ENCODE results near the gene ATP6V1B1. TPM values are rescaled to one million over a fixed set of nuclear protein-coding genes. Genes with fewer than 3 reads are reported as not detected.

ATP6V1B1 gene
- total RNA-seq, 1 donor from 2014 or later, result 2.4 TPM

DNA sequence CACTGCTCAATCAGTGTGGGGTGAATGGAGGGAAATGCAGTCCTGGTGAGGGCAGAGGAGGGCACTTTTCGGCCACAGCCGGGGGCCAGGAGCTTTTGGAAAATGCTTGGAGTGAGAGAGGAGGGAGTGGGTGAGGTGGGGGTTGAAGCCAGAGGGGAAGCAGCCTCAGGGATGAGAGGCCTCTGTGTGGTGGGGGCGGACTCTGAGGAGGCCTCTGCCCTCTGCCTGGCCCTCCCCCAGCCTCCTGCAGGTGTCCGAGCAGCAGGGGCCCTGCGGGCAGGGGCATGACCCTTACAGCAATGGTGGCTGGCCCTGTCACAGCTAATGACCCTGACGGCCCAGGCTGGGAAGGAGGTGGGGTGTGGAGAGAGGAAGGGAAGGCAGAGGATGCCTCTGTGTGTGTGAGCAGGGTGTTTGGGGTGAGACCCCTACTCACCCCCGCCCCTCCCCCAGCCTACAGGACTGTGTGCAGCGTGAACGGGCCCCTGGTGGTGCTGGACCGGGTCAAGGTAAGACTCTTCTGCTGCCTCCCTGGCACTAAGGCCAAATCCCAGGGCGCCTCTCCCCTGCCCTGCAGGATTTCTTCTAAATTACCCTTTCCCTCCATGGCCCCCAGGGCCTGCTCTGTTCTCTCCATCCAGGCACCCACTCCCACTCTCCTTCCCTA lies 7.6 kb downstream of the ATP6V1B1 start:
- peak; percentile 87 for DNase-seq (ENCODE audit: low spot score)

DNA sequence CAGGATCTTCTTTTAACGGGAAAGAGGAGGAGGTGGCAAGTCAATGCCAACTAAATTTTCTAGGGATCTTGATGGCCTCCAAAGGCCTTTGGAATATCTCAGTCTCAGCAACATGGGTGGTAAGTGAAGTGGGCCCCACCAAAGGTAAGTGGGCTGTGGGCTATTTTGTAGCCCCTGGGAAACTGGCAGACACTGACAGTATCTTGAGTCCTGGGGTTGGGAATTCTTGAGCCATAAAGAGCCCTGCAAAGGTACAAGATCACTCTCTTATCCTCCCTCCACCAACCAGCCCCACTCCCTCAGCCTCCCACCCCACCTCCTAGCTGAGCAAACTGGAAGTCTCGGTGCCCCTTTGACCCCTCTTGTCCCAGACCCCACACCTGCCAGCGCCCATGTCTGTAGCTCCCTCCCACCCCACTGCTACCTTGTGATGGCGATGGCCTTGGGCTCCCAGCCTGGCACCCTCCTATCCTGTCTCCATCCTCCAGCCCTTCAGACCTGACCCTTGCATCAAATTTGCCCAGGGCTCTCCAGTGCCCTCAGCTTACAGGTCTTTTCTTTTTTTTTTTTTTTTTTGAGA lies 8.5 kb downstream of the ATP6V1B1 start:
- peak; percentile 37 for DNase-seq (ENCODE audit: low spot score)

DNA sequence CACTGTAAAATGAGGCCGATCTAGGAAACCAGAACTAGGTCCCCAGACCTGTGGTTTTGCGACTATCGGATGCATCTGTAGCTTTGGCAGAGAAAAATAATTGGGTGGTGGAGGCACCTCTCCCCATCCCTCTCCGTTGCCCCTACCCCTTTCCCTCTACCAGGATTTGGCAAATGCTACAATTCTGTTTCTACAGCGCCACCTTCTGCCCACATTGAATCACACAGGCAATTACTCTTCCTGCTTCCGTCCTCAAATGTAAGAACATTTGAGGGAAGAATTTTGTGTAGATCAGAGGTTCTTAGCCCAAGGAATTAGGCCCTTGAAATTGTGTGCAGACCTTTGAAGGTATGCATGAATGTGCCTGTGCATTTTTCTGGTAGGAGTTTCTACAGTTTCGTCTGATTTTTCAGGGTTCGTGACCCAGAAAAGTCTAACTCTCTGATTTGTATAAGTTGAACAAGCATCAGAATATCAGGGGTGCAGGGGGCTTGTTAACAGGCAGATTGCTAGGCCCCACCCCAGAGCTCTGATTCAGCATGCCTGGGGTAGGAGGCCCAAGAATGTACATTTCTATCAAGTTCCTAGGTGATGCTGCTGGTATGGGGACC lies 11.2 kb downstream of the ATP6V1B1 start:
- DNase-seq (ENCODE audit: low spot score), result no peak

DNA sequence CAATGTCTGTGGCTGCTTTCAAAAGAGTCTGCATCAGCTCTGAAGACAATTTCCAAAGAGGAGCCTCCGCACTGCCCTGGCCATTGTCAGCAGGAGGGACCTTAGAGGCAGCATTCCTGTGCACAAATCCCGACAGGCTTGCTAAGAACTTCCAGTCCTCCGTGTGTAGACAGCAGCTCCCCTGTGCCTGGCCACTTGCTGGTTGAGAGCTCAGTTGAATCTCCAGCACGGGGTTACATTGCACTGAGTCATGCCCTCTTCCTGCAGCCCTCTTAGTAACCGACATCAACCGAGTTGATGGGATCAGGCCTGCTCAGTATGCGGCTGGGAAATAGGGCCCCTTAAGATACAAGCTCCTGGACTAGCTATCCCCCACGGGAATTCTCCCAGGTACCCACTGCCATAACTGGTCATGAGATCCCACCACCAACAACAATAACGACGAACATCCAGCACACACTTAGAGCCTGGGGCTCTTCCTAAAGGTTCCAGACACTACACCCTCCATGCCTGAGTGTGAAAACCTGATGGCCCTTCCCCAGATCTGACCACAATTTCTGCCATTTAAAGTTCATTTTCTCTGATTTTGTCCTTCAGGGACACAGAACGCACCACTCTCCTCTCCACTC lies 12.0 kb downstream of the ATP6V1B1 start:
- DNase-seq (ENCODE audit: low spot score), result peak; percentile 82

DNA sequence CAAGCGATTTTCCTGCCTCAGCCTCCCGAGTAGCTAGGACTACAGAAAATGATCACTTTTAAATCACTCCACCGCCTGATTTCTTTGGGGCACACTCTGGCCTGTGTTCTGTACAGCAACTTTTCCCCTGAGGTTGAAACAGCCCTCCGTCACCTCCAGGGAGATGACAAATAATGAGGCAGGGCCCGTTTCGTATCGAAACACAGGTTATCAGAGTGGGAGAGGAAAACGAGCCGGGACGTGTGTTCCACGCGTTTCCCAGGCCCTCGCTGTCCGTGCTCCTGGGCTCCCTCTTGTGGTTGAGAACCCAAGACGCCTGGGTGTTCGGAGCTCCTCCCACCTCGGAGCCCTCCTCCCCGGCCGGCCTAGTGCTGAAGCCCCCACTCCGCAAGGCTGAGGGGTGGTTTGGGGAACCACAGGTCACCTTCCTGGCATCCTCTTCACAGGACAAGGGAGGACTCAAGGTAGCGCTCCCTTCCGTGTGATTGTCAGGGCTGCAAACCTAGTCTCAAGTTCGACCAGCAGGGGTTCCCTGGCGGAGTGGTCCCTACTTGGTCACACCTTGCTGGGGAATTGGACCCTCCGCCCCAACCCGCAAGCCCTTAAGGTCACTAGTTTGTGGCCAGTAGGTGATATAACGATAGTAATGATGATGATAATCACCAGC lies 12.8 kb downstream of the ATP6V1B1 start:
- peak; percentile 91 for DNase-seq (ENCODE audit: low spot score)

DNA sequence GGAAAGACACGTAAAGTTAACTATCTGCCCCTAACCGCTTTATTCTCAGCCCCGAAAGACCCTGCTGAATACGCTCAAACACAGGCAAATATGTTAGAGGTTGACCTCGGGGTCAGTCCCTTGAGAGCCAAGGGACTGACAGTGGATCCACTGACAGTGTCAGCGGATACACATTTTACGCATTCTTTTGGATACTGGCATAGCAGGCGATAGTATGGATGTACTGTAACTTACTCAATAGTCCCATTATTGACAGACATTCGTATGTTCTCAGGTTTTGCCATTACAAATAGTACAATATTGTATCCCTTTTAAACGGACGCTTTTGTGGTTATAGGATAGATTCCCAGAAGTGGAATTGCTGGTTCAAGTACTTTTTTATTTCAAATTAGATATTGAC lies 13.4 kb downstream of the ATP6V1B1 start:
- DNase-seq (ENCODE audit: low spot score), result no peak

DNA sequence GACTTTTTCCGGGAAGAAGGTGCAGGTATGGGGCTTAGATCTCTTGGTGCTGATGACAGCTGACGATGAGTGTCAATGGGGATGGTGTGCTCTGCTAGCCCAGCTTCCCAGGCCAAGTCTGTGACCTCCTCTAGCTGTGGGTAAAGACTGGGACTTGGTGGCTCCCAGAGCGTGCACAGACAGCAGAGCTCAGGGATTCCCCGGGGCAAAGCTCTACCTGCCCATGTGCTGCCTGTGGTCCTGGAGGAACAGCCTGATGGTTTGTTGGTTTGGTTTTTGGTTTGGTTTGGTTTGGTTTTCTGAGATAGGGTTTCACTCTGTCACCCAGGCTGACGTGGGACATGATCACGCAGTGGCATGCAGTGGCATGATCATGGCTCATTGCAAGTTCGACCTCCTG lies 19.2 kb downstream of the ATP6V1B1 start:
- peak; percentile 51 for DNase-seq (ENCODE audit: low spot score)

DNA sequence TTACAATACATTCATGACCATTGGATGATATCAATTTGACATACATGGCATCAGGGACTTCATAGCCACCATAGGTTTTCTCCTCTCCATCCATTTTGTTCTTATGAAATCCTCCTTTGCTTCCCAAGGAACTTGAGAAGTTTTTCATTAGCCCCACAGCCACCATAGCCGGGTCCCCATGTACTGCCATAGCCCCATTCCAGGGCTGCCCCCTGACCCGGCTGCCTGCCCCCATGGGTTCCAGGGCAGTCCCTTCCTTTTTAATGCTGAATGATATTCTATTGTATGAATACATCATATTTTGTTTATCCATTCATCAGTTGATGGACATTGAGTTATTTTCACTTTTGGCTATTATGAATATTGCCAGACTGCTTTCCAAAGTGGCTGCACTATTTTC lies 20.4 kb downstream of the ATP6V1B1 start:
- peak; percentile 67 for DNase-seq (ENCODE audit: low spot score)

DNA sequence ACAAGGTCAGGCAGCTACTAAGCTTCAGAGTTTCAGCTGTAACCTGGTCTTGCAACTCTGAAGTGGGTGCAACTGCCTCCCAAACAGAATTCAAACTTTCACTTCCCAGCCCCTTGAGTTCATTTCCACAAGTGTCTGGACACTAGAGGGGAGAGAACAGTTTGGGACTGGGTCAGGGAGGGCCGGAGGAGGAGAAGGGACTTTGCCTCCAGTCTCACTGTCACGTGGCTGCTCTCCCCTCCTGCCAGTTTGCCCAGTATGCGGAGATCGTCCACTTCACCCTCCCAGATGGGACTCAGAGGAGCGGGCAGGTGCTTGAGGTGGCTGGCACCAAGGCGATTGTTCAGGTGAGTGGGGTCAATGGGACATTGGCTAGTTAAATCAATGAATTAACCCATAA lies 22.1 kb downstream of the ATP6V1B1 start:
- no peak for DNase-seq (ENCODE audit: low spot score)

DNA sequence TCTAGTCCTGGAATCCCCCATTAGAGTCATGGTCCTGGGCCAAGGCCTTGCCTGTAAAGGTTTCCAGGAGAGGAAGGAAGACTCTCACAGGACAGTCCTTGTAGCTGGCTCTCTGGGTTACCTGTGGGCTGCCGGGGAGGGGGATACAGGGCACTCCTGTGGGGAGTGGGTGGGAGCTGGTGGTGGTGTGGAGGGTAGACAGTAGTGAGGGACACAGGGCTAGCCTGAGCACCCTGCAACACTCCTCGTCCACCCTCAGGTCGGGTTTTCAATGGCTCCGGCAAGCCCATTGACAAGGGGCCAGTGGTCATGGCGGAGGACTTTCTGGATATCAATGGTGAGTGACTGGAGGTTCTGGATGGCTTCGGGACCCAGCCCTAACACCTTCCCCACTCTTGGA lies 23.1 kb downstream of the ATP6V1B1 start:
- peak; percentile 39 for DNase-seq (ENCODE audit: low spot score)

DNA sequence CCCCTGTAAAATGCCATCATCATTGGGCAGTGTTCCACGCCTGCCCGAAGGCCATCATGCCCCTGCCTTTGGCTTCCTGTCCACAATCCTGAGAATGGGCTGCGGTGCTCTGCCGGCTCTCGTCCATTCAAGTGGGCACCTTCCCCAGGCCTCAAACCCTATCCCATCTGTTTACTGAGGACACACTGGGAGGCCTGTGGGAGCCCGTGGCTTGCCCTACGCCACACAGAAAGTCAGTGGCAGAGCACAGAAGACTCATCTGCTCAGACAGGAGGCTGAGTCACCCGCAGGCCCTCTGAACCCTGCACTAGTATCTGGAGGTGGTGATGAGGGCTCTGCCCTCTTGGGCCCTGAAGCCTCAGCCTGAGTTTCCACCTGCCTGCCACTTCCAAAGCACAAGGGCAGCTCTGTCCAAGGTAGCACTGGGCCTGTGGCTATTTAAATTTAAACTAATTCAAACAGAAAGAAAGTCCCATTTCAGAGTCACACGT lies 23.6 kb downstream of the ATP6V1B1 start:
- DNase-seq (ENCODE audit: low spot score), result peak; percentile 47

DNA sequence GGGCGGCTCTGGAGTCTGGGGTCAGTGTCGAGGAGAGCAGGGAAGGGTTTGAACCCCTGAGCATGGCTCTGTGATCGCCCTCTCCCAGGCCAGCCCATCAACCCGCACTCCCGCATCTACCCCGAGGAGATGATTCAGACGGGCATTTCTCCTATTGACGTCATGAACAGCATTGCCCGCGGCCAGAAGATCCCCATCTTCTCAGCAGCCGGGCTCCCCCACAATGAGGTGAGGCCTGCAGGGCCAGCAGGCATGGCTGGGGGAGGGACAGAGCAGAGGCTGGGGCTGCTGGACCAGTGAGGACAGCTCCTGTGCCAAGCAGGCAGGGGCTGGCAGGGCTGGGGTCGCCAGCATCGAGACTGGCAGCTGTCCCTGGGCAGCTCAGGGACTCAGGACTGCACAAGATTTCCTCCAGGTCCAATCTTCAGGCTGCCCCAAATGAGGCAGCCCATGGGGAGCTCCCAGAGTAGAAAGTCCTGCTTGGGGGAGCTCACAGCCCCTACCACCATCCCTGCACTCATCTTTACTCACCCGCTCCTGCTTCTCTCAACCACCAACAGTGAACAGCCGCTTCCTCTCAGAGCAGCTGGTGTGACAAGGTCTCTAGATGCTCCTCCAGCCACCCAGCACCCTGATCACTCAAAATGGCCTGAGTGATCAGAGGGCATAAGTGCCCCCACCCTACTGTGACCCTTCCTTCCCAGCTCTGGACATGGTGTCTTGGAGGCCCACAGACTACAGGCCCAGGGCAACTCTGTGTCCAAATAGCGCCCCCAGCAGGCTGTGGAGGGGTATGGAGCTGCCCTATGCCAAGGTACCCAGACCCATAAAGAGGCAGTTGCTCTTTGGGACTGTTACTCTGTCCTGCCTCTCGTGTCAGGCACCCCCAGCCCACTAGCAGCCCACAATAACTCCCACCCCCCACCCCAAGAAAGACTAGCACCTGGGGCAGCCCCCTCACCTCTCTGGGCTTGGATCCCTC lies 24.4 kb downstream of the ATP6V1B1 start:
- peak; percentile 81 for DNase-seq (ENCODE audit: low spot score)

DNA sequence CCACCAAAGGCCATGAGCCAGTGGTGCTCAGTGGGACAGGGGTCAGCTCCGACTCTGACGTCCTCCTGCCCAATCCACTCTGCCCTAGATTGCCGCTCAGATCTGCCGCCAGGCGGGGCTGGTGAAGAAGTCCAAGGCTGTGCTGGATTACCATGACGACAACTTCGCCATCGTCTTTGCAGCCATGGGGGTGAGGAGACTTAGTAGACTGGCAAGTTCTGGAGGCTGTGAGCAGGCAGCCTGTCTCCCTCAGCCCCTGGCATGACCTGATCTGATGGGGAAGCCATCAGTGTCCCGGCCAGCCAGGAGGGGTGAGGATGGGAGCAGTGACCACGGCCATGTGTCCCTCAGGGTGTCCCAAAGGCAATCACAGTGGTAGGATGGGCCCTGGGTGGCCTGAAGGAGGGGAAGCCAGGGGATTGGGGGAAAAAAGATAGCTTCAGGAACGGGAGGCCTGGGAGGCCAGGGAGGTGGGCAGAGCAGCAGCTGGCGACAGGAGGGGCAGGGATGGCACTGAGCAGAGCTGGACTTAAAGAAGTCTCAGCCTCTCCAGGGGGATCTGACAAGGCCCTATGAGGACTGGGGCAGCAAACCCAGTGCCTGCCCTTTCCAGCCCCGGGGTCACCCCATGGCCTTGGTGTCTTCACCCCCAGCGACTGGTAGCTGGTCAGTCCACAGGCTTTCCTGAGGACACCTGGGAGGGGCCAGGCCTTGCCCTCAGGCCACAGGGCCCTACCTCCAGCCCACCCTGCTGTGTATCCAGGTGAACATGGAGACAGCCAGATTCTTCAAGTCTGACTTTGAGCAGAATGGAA lies 25.3 kb downstream of the ATP6V1B1 start:
- DNase-seq (ENCODE audit: low spot score), result peak; percentile 85

DNA sequence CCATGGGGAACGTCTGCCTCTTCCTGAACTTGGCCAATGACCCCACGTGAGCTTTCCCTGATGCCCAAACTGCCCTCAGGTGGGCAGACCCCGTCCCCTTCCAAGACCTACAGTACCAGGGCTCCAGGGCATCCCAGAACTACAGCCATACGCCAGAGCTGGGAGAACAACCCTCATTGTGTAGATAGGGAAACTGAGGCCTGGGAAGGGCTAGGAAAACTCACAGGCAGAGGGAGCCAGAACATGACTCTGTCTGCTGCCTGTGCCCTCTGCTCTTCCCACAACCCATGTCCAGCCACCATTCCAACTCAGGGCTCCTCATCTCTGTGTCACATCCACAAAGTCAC lies 25.9 kb downstream of the ATP6V1B1 start:
- DNase-seq (ENCODE audit: low spot score), result peak; percentile 47

DNA sequence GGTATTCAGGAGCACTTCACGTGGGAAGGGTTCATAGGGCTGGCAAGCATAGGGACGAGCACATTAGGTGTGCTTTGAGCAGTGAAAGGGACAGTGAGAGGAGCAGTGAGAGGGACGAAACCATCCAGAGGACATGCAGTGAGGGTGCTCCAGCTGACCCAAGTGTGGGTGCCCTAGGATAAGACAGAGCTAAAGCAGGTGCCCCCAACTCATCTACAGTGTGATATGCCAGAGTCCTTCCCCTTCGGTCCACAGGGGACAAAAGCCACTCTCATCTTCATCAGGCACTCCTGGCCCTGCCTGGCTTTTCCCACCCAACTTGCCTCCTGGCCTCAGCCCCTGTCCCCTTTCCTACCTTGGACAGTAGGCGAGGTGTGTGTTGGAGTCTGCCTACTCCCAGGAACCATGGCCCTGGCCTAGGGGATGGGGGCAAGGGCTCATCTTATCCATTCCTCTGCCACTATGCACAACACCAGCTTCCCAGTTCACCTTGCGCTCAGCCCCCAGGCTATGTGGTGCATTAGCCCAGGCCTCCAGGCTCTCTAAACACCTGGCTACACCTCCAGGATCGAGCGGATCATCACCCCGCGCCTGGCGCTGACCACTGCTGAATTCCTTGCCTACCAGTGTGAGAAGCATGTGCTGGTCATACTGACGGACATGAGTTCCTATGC lies 26.6 kb downstream of the ATP6V1B1 start:
- peak; percentile 81 for DNase-seq (ENCODE audit: low spot score)

DNA sequence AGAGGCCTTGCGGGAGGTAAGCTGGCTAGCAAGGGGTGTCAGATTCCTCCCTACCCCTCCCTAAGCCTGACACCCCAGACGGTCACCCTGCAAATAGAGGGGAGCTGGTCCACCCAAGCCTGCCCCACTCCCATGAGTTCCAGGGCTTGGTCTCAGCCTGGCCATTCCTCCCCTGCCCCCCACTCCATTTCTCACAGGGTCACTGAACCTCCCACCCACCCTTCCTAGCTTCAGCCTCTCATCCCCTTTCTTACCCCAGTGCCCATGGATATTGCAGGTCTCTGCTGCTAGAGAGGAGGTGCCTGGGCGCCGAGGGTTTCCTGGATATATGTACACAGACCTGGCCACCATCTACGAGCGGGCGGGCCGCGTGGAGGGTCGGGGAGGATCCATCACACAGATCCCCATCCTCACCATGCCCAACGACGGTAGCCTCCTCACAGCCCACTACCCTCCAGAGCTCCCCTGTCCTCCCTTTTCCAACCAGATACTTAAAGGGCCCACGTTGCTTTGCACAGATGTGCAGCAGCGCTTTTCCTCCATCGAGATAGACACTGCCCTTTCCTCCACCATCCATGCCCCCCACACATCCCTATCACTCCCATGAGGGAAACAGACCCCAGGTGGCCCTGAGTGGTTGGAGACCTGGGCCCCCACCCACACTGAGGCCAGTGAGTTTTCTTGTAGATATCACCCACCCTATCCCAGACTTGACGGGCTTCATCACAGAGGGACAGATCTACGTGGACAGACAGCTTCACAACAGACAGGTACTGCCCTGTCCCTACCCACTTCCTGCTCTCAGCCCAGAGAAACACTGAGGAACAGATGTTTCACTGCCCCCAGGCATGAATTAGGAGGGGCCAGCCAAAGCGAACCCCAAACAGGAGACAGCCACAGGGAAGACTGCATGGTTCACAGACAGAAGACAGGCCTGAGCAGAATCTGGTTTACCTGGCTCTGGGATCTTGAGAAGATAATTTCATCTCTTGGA lies 27.5 kb downstream of the ATP6V1B1 start:
- peak; percentile 84 for DNase-seq (ENCODE audit: low spot score)

DNA sequence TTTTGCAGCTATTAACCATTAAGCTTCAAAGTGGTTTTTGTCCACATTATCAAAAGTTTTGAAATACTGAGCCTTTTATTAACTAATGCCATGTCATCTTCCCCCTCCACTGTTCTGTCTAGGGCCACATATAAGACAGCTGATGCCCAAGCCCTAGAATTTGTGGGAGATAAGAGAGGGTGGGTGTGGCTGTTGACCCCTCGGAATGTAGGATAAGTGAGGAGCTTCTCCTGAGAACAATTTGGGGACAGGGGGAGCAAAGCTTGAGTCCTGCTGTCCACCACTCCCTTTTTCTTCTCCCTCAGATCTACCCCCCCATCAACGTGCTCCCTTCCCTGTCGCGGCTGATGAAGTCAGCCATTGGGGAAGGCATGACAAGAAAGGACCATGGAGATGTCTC lies 28.4 kb downstream of the ATP6V1B1 start:
- no peak for DNase-seq (ENCODE audit: low spot score)
